Stimulated activated CD8-positive, alpha-beta memory T cell treated with anti-CD3 and anti-CD28 coated beads, Interleukin-4, amount 100 ng/mL, for 48 hours (primary cell): Measurements from ENCODE around the gene RHBG.
"Not testable (repeated sequence)": the region's sequence is repeated elsewhere in the genome, so short reads cannot be mapped to it uniquely, and the experiment has no call there.

Source experiments
- DNase-seq: peaks from one replicate; pipeline ENCODE4 v3.0.0-alpha.2; 2020

RHBG gene

GRCh38 chr1:156360534-156360933 lies 8.5 kb upstream of the RHBG start:
- DNase-seq = no peak

- no peak for DNase-seq
These were observed 3.3 kb upstream of the RHBG start for GRCh38 chr1:156365754-156366153.

GRCh38 chr1:156366378-156367166 lies 2.4 kb upstream of the RHBG start:
- no peak for DNase-seq

- no peak for DNase-seq
These were observed 1.4 kb upstream of the RHBG start for GRCh38 chr1:156367383-156368156.

GRCh38 chr1:156368157-156368658 lies 803 bp upstream of the RHBG start:
- DNase-seq = no peak

- DNase-seq = not testable (repeated sequence)
These were observed 775 bp downstream of the RHBG start for GRCh38 chr1:156369685-156370286.

- DNase-seq = peak; percentile 39
These were observed 2.7 kb downstream of the RHBG start for GRCh38 chr1:156371553-156372264.

GRCh38 chr1:156372265-156372586 lies 3.2 kb downstream of the RHBG start:
- DNase-seq = no peak

- DNase-seq = no peak
These were observed 3.9 kb downstream of the RHBG start for GRCh38 chr1:156372876-156373275.

- no peak for DNase-seq
These were observed 4.5 kb downstream of the RHBG start for GRCh38 chr1:156373546-156373945.

- no peak for DNase-seq
These were observed 7.1 kb downstream of the RHBG start for GRCh38 chr1:156376146-156376545.

- DNase-seq = no peak
These were observed 8.2 kb downstream of the RHBG start for GRCh38 chr1:156376958-156377919.

GRCh38 chr1:156378557-156378956 lies 9.5 kb downstream of the RHBG start:
- DNase-seq = no peak

GRCh38 chr1:156379420-156380165 lies 10.6 kb downstream of the RHBG start:
- no peak for DNase-seq

GRCh38 chr1:156382561-156382960 lies 13.6 kb downstream of the RHBG start:
- DNase-seq = no peak

GRCh38 chr1:156383023-156383422 lies 14.0 kb downstream of the RHBG start:
- peak; percentile 79 for DNase-seq

- DNase-seq = no peak
These were observed 15.0 kb downstream of the RHBG start for GRCh38 chr1:156384007-156384406.

GRCh38 chr1:156384658-156385057 lies 15.6 kb downstream of the RHBG start:
- DNase-seq = no peak

GRCh38 chr1:156385534-156386031 lies 16.6 kb downstream of the RHBG start:
- peak; percentile 87 for DNase-seq

- DNase-seq = no peak
These were observed 17.3 kb downstream of the RHBG start for GRCh38 chr1:156386134-156386901.
